Measurements from ENCODE around the gene MYO1D.

GRCh38 chr17:32709562-32709961 is 167.4 kb downstream of the MYO1D start:
- no peak for TF ChIP-seq CTCF (conservative IDR thresholded peaks at IDR 0.05; ENCODE audit: low read length)
- no peak for TF ChIP-seq EZH2phosphoT487 (IDR thresholded peaks at IDR 0.05; ENCODE audit: borderline replicate concordance, low read depth, low read length)
